GM12878 (cell line): ENCODE results near the gene NAV3.

Experiments
- BCL3 ChIP-seq: IDR thresholded peaks from 2 replicates; pipeline ENCODE4 v1.6.1; 2011; ENCODE audit warnings: borderline replicate concordance, low read depth, mild to moderate bottlenecking, moderate library complexity, low read length; ENCODE audit not compliant: insufficient read depth, poor library complexity, severe bottlenecking
- CREB1 ChIP-seq: IDR thresholded peaks from 2 replicates; pipeline ENCODE4 v1.6.1; 2012; ENCODE audit warnings: low read depth, mild to moderate bottlenecking, inconsistent platforms
- EGR1 ChIP-seq, 2 experiments: IDR thresholded peaks; 1 replicate in 1 of 2; 2 replicates in 1 of 2; pipeline ENCODE4 v1.6.1; 2011 to 2012; ENCODE audit warnings: low read depth in 2 of 2, low read length in 2 of 2, borderline replicate concordance in 1 of 2, mild to moderate bottlenecking in 1 of 2, moderate library complexity in 1 of 2
- FOXM1 ChIP-seq: IDR thresholded peaks from 2 replicates; pipeline ENCODE4 v1.6.1; 2012; ENCODE audit warnings: low read depth, mild to moderate bottlenecking, inconsistent platforms, low read length, moderate library complexity
- HCFC1 ChIP-seq: fragments of 150-350 bp; IDR thresholded peaks from 2 replicates; pipeline ENCODE4 v1.6.1; 2014; ENCODE audit warnings: low read length
- NRF1 ChIP-seq: conservative IDR thresholded peaks from 2 replicates; pipeline ENCODE4 v1.6.1; 2011; ENCODE audit warnings: mild to moderate bottlenecking, low read depth, low read length, improper control_type of control experiment
- POLR2A ChIP-seq: IDR thresholded peaks from 2 replicates; pipeline ENCODE4 v1.6.1; 2011; ENCODE audit warnings: low read depth, mild to moderate bottlenecking, low read length
- POLR2AphosphoS5 ChIP-seq: IDR thresholded peaks from 2 replicates; pipeline ENCODE4 v1.6.1; 2011; ENCODE audit warnings: mild to moderate bottlenecking, low read length, inconsistent platforms
- TARDBP ChIP-seq: IDR thresholded peaks from 2 replicates; pipeline ENCODE4 v1.6.1; 2016; ENCODE audit warnings: borderline replicate concordance
- ZBTB33 ChIP-seq: fragments of 450-650 bp; IDR thresholded peaks from 2 replicates; pipeline ENCODE4 v1.6.1; 2017; ENCODE audit warnings: mild to moderate bottlenecking

DNA sequence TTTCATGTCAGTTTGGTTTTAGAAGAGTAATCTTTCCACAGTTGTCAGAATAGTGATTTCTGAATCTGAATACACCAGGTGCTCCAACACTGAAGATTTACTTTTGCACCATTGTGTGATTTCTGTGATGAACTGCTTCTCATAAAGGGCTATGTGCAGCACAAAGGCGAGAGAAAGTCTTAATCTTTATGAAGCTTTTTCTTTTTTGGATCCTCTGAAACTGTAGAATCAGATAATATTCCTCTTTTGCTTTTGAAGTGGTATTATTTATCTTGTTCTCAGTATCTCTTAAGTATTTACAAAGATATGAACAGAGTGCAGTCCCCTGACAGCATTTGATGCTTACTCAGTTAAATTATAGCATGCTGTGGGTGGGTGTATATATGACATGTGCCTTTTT is 207.8 kb downstream of the NAV3 start:
- TF ChIP-seq HCFC1 (no peak), FOXM1 (no peak), TARDBP (no peak), POLR2A (no peak), POLR2AphosphoS5 (no peak), BCL3 (no peak), CREB1 (no peak), ZBTB33 (no peak), EGR1 (IDR thresholded peaks at IDR 0.05; ENCODE audit: borderline replicate concordance in 1 of 2, low read depth in 2 of 2, low read length in 2 of 2) (no peak), NRF1 (no peak)
